ENCODE results near the gene ACOX3.
"Not testable (repeated sequence)": the region's sequence is repeated elsewhere in the genome, so short reads cannot be mapped to it uniquely, and the experiment has no call there.

The ACOX3 gene

DNA sequence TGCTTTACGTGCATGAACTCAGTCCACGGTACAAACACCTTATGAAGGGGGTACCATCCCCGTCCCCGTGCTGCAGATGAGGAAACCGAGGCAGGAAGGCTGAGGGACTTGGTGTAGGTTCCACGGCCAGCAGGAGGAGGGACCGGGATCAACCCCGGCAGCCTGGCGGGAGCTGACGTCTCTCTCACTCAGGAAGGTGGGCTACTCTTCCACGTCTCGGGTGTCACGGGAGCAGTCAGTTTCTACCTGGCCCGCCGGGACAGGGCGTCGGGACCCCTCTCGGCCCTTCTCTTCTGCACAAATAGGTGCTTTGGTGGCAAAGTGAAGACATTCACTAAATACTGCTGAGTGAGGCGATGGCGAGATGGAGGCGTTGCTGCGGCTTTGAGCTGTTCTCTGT is 53.3 kb downstream of the ACOX3 start:
- DNase-seq (ENCODE audit: low spot score), result no peak

DNA sequence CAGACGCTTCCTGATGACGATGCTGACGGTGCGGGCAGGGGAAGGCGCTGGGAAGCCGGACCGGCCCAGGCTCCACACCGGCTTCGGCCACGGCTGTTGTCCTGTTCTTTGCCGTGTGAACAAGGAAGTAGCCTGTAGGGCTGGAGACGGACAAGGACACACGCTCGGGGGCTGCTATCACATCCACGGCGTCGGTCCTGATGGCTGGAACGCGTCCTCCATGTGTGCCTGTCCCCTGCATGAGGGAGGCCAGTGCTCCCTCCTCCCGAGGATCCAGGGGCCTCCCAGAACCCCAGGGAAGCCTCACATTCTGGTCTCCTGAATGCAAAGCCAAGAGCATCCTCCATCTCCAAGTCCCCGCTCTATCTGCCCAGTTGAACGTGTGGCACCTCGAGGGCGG is 53.8 kb downstream of the ACOX3 start:
- no peak for DNase-seq (ENCODE audit: low spot score)

DNA sequence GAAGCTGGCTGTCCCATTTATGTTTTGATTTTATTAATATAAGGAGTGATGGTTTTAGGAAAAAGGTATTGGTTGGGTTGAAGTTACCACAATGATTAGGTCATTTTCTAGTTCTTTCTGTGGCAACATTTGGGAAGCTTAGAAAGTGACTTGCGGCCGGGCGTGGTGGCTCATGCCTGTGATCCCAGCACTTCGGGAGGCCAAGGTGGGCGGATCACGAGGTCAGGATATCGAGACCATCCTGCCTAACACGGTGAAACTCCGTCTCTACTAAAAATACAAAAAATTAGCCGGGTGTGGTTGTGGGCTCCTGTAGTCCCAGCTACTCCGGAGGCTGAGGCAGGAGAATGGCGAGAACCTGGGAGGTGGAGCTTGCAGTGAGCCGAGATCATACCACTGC is 54.4 kb downstream of the ACOX3 start:
- not testable (repeated sequence) for DNase-seq (ENCODE audit: low spot score)

DNA sequence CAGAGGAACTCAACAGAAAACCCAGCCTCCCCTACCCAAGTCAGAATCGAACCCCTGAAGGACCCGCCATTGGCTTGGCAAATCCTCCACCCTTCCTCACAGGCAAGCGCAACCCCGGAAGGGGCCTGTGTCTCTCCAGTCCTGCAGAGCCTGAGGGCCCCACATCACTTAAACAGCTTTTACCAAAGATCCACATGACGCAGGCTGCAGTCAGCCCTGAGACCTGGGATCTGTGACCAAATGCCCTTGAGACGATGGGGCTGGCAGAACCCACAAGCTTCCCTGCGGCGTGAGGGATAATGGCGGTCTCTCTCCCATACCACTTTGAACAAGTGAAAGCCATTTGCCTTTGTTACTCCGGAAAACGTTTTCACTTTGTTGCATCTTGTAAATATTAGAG is 54.9 kb downstream of the ACOX3 start:
- no peak for DNase-seq (ENCODE audit: low spot score)

DNA sequence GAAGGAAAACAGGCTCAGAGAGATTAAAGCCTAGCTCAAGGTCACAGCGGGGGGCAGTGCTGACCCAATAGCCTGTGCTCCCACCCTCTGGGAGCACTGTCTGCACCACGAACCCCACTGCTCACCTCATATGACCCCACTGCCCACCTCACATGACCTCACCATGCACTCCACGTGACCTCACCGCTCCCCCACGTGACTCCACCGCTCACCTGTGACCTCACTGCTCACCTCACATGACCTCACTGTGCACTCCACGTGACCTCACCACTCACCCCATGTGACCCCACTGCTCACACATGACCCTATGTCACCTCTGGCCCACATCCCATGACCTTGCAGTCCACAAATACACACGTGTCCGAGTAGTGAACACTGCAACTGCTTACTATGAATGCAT is 55.4 kb downstream of the ACOX3 start:
- no peak for DNase-seq (ENCODE audit: low spot score)

DNA sequence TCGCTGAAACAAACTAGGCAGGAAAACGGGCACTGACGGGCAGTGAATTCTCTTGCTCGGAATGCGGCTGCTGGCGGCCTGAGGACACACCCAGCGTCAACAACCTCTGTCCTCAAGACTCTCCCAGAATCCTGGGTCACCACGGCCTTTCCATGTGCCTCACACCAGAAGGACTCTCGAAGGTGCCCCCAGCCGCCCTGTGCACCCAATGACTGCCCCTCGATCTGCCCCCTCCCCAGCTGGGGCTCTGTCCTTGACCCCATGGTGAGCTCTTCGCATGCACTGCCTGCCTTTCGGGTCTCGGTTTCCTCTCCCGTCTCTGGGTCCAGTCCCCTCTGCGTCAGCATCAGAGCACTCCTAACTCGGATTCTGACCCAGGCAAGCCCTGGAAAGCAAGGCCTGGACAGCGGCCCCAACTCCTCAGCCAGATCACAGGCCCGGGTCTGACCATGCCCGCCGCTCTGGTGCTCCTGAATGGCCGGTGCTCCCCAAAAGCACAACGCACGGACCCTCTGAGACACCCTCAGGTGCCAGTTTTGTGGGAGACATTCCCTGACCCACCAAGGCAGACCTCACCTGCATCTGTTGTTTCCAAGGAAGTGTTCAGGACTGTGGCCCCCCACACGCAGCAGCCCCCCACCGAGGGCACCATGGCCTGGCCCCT is 56.0 kb downstream of the ACOX3 start:
- no peak for DNase-seq (ENCODE audit: low spot score)

DNA sequence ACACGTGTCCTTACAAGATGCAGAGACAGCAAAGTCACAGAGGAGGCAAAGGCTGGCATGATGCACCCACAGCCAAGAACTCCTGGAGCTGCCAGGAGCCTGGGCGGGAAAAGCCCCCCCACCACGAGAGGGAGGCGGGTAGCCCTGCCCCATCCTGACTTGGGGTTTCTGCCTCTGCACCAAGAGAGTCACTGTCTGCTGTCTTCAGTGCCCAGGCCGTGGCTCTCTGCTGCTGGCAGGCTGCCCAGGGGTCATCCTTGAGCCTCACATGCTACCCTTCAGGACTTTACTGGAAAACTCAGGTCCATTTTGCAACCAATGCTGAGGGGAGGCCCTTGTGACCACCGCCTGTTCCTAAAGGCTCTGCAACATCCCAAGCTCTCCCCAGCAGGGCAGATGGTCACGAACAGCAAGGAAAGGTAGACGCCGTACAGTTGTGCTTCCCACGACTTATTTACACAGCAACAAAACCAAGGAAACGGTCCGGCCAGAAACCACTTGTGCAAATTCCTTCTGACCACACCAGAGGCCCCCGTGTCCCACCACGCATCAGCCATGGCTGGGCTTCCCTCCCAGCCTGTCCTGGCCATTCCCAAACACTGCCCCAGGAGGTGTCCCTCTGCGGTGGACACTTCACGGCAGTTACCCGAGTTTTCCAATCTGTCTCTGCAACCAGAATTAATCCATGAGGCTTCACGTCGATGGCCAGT is 56.9 kb downstream of the ACOX3 start:
- DNase-seq (ENCODE audit: low spot score), result no peak

DNA sequence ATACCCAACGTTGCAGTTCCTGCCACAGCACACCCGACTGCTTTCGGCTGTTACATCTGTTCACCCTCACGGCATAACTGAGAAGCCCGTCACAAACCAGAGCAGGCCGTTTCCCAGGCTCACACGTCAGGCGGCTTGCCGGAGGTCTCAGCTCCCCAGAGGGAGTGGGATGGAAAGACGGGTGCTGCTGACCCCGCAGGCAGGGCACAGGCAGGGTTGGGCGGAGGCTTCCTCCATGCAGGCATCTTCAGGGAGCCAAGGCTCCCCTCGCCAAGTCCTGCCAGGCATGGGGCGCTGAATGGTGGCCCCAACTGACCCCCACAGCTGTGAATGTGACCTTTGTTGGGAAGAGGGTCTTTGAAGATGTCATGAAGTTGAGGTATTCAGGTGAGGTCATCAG is 57.5 kb downstream of the ACOX3 start:
- DNase-seq (ENCODE audit: low spot score), result no peak

DNA sequence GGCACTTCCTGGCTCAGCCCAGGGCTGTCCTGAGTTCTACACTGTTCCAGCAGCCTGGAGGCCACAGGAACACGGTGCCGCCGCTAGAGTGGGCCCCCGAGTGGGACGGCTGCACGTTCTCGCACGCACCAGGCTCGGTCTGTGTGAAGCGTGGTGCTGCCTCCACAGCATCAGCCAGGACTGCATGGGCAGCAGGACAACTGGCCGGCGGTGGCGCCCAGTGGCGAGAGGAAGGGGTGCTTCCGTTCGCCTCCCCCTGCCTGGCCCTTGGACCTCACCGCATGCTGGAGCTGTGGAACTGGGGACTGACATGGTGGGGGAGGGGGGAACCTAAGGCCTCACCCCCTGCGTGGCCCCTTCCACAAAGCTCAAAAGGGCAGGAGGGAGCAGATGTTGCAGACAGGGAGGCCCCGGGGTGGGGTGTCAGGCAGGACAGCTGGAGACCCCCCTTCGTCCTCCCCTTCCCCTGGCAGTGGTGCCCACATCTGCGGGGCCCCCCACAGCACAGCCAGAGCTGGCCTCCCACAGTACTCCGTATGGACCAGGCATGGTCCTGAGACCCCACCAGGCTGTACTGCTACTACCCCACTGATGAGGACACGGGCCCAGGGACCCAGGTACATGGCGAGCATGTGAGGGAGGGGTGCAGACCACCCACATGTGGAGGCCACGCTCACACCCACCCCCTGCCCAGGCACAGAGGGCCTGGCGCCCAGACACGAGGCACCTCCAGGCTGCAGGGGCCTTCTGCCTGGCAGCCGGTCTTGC is 58.5 kb downstream of the ACOX3 start:
- no peak for DNase-seq (ENCODE audit: low spot score)

DNA sequence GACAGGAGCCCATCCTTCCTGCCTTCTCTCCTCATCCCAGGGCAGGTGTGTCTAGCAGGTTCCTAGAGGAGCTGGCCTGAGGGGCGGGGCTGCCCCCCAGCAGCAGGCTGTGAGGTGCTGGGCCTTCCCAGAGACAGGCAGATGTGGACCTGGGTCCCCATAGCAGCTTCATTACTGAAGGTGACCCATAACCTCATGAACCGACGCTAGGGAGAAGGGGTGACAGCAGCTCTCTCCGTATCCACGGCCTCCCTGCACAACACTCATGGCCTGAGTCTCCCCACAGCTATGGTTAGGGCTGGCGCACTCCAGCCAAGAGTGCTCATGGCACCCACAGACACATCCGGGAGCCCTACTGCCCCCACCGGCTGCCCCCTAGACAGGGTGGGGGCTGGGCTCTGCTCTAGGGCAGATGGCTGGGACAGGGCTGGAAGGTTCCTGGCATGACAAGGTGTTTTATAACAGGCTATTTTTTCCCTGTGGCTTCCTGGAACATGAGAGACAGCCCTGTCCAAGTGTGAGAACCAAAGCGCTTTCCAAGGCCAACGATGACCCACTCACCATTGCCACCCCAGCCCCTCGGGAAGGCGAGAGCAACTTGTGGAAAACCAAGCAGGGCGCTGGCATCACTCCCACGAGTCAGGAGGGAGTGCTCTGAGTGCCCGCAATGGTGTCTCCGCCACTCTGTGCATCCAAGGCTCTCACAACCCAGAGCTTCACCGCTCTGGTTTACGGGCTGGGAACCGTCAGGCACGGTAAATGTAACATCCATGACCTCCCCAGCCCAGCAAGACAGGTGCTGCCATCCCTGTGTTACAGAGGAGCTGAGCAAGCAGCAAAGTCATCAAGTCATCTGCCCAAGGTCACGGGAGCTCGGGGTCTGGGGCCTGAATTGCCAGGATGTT is 59.8 kb downstream of the ACOX3 start:
- DNase-seq (ENCODE audit: low spot score), result no peak

DNA sequence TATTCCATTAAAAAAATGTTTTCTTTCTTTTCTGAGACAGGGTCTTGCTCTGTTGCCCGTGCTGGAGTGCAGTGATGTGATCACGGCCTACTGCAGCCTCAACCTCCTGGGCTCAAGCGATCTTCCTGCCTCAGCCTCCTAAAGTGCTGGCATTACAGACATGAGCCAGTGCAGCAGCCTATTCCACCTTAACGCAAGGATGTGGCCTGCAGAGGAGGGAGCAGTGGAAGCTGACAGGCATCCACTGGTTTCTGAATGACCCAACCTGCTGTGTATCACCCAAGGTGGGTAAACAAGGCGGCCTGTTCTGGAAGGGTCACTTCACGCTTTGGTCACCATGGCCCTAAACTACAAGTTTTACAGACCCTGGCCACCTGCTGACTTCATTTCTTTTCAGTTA is 60.8 kb downstream of the ACOX3 start:
- DNase-seq (ENCODE audit: low spot score), result no peak

DNA sequence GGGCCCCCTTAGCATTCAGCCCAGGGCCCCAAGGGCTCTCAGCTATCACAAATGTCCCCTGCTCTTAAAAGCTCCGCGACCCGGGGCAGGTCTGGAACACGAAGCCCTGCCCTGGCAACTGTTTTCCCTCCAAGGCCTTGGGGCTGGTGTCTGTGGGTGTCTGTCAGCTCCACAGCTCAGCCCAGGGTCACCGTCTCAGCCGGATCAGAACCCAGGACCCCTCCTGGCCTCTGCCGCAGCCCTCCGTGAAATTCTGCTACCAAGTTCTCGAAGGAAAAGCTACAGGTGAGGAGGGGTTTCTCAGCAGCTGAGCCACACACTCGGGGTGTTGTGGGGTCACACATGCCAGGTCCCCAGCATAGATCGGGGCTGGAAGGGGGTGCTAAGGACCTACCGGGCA is 61.2 kb downstream of the ACOX3 start:
- no peak for DNase-seq (ENCODE audit: low spot score)

DNA sequence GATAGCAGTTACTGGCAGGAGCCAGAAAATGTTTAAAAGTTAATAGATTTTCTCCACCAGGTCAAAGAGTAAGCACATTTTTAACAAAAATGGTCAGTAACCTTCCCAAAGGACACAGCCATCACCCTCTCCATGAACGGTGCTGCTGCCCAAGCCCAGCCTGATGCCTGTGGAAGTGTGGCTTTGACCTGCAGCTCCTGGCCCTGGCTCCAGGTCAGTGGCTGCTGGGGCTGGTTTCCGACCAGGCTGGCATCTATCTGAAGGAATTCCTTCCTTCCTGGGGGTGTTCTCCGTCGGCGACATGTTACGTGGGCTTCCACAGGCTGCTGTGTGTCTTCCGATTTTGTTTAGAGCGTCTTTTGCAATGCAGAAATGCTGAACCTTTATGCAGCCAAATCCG is 61.7 kb downstream of the ACOX3 start:
- no peak for DNase-seq (ENCODE audit: low spot score)

DNA sequence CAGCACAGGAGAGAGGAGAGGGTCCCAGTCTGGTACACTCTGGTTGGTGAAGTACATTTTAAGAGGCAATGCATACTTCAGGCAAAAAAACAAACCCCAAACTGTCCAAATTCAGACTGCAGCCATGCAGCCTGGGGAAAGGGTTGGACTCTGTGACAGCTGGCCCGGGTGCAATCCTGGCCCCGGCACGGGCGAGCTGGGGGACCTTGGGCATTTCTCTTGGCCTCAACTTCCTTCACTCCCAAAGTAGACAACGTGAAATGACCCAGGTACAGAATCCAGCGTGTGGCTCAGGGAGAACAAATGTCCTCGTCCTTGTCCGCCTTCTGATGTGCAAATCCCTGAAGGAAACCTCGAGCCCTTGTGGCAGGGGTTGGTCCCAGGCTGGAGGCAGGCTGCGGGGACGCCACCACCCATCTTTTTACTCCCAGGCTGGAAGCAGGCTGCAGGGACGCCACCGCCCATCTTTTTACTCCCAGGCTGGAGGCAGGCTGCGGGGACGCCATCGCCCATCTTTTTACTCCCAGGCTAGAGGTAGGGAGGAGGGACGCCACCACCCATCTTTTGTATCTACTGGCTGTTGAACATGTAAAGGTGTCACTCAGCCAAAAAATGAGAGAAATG is 62.3 kb downstream of the ACOX3 start:
- no peak for DNase-seq (ENCODE audit: low spot score)

DNA sequence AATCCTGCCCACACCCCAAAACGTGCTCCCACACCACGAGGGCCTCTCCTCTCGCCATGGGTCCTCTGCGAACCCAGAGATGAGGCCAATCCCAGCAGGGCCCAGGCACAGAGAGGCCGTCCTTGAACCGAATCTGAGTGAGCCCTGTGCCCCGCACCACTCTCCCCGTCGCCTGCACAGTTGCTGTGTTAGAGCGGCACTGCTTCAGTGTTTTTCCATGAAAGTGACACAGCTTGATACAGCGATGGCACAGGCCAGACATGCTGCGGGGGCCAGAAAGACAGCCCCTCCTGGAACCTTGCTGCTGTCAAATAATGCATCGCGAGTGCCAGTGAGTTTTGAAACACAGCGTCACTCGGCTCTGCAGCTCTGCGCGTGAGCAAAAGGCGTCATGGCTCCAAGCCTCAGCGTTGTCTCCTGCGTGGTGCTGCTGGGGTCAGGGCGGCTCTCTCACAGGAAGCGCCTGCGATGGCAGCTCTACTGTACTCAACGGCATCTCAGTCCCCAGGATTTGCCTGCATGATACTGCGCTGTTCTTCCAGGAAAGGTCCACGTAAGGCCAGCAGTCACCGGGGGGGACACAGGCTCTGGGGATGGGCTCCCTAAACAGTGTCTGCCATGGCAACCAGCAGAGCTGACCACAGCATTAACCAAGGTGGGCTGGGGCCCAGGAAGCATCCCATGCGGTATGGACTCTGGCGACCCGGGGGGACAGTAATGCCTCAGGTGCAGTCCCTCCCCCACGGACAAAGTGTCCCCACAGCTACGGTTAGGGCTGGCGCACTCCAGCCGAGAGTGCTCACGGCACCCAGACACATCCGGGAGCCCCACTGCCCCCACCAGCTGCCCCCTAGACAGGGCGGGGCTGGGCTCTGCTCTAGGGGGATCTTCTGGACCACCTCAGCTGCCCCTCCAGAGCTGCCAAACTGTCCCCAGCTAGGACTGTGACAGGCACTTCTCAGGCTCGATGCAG is 63.1 kb downstream of the ACOX3 start:
- no peak for DNase-seq (ENCODE audit: low spot score)

DNA sequence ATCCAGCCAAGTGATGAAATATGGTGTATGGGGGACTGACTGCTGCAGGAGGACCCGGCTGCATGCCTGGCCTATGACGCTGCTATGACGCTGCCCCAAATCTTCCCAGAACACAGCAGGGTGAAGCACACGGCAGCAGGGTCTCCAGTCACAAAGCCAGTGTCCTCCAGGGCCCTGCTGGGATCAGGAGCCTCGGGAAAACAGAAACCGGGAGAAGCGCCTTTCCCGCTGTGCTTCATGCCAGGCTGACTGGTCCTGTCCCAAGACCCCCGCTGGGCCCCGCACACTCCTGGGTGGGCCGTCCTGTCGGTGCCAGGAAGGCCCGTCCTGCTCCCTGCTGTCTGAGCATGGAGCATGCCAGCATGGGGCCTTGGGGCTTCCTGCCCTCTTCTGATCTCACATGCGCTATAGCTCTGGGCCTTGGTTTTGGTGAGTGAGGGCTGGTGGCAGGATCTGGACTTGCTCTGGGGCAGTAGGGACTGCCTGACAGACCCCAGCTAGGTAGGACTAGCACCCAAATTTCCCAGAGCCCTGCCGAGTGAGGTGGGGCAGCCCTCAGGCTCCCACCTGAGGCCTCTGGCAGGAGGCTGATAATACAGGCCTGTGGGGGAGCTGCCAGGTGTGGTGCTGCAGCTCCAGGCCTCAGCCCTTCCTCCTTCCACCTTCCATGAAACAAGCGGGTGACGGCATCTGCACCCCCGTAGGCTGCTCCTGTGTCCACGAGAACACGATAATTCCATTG is 64.0 kb downstream of the ACOX3 start:
- DNase-seq (ENCODE audit: low spot score), result no peak

DNA sequence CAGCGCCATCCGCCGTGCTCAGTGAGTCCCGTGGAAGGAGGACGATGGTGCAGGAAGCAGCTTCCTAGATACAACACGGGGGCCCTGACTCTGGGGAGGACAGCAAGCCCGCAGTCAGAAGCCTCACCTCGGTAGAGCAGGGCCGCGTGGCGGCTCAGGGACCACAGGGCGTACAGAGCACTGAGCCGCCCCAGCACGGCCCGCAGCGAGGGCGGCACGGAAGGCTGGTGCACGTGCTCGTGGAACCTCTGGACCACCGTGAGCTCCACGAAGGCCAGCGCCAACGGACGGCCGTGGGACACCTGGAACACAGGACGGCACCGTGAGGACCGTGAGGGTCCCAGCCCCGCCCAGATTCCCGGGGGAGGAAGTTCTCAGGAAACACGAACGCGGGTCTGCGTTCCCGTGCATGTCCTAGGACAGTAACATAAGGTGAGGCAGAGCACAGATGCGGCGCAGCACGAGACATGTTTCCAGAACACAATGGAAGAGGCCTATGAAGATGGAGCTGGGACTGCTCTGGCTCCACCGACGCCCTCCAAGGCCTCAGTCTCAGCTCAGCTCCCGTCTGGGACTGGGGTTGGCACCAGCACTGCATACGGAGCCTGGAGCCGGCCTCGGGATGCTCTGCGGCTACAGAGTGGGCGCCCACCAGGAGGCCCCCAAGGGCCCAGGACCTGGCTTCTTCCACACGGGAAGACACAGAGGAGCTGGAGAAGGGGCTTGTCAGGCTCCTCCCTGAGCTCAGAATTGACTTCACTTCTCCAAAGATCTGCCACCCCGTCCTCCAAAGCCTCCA is 65.5 kb downstream of the ACOX3 start:
- no peak for DNase-seq (ENCODE audit: low spot score)

DNA sequence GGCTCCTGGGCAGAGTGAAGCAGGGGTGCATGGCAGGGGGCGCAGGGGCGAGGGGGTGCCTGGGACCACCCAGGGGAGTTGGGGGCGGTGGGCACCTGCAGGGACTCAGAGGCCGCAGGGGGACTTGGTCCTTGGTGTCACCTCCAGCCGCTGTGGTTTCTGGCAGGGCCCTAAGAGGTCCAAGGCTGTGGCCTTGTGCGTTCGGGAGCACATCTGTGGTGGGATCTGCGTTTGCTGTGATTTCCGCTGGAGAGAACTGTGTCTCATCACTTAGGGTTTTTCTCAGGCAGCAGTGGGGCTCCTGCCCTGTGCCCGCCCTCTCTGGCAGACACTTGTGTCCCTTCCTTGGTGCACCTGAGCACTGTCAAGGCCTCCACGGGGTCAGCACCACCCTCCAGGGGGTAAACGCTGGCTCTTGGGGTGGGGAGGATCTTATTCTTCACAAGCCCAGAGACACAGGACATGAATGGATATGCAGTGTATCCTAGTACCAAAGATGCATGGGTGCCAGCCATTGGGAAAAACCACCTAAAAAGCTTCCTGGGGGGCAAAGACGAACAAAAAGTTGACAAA is 66.5 kb downstream of the ACOX3 start:
- no peak for DNase-seq (ENCODE audit: low spot score)
